Neuronal stem cell (in vitro differentiated cells): ENCODE results near the gene PEX14.

ENCODE experiments used
- DNase-seq: peaks from one replicate; pipeline ENCODE4 v3.0.0-alpha.2; 2013; ENCODE audit warnings: low spot score
- H2AFZ ChIP-seq: one replicate; pipeline ENCODE4 v1.6.1; 2013; ENCODE audit warnings: mild to moderate bottlenecking, low read length, inconsistent platforms
- H2AK5ac ChIP-seq: 2 replicates; pipeline ENCODE4 v1.6.1; 2013; ENCODE audit warnings: low read depth, mild to moderate bottlenecking, inconsistent platforms, low read length, moderate library complexity, mixed read lengths
- H2BK120ac ChIP-seq: 2 replicates; pipeline ENCODE4 v1.6.1; 2013; ENCODE audit warnings: low read depth, mild to moderate bottlenecking, inconsistent platforms, low read length, moderate library complexity, mixed read lengths
- H2BK12ac ChIP-seq: one replicate; pipeline ENCODE4 v1.6.1; 2013; ENCODE audit warnings: low read length, inconsistent platforms
- H2BK15ac ChIP-seq: 2 replicates; pipeline ENCODE4 v1.6.1; 2013; ENCODE audit warnings: mild to moderate bottlenecking, low read length, inconsistent platforms, mixed read lengths
- H2BK5ac ChIP-seq: one replicate; pipeline ENCODE4 v1.6.1; 2013; ENCODE audit warnings: inconsistent platforms, mild to moderate bottlenecking, low read length, moderate library complexity
- H3K14ac ChIP-seq: one replicate; pipeline ENCODE4 v1.6.1; 2013; ENCODE audit warnings: low read length, inconsistent platforms
- H3K18ac ChIP-seq: 2 replicates; pipeline ENCODE4 v1.6.1; 2013; ENCODE audit warnings: low read length, inconsistent platforms
- H3K23ac ChIP-seq: 2 replicates; pipeline ENCODE4 v1.6.1; 2013; ENCODE audit warnings: low read depth, mild to moderate bottlenecking, mixed read lengths, low read length, inconsistent platforms; ENCODE audit not compliant: poor library complexity
- H3K27ac ChIP-seq: replicated peaks from 3 replicates; pipeline ENCODE4 v1.5.1; 2013; ENCODE audit warnings: low read length, inconsistent platforms
- H3K27me3 ChIP-seq, 3 experiments: 2 replicates each; pipeline ENCODE4 v1.6.1; 2013; ENCODE audit warnings: low read length in 3 of 3, mild to moderate bottlenecking in 2 of 3, inconsistent platforms in 1 of 3, low read depth in 1 of 3, mixed read lengths in 1 of 3, moderate library complexity in 1 of 3; ENCODE audit not compliant: control insufficient read depth in 3 of 3, insufficient read depth in 3 of 3
- H3K36me3 ChIP-seq, 2 donors: replicated peaks in 1 of 2; 2 replicates each; pipeline ENCODE4 v1.6.1; 2013; ENCODE audit warnings: low read length in 2 of 2; ENCODE audit not compliant: control insufficient read depth in 2 of 2, insufficient read depth in 2 of 2
- H3K4ac ChIP-seq: 2 replicates; pipeline ENCODE4 v1.6.1; 2013; ENCODE audit warnings: inconsistent platforms, mild to moderate bottlenecking, low read length, moderate library complexity
- H3K4me1 ChIP-seq, 2 donors: 1 replicate in 1 of 2; 2 replicates in 1 of 2; pipeline ENCODE4 v1.6.1; 2013; ENCODE audit warnings: low read length in 2 of 2, low read depth in 1 of 2; ENCODE audit not compliant: control insufficient read depth in 2 of 2, insufficient read depth in 1 of 2
- H3K4me2 ChIP-seq: one replicate; pipeline ENCODE4 v1.6.1; 2013; ENCODE audit warnings: mild to moderate bottlenecking, low read length, inconsistent platforms; ENCODE audit not compliant: insufficient read depth, poor library complexity, severe bottlenecking
- H3K4me3 ChIP-seq, 2 donors: 2 replicates each; pipeline ENCODE4 v1.5.1; 2013; ENCODE audit warnings: low read length in 2 of 2, mild to moderate bottlenecking in 2 of 2, inconsistent platforms in 1 of 2, moderate library complexity in 1 of 2
- H3K79me1 ChIP-seq: one replicate; pipeline ENCODE4 v1.6.1; 2013; ENCODE audit warnings: low read depth, mild to moderate bottlenecking, inconsistent platforms, low read length, moderate library complexity
- H3K9ac ChIP-seq: one replicate; pipeline ENCODE4 v1.6.1; 2013; ENCODE audit warnings: mild to moderate bottlenecking, low read depth, low read length, inconsistent platforms; ENCODE audit not compliant: poor library complexity
- H3K9me3 ChIP-seq, 2 donors: replicated peaks in 1 of 2; 2 replicates each; pipeline versions ENCODE3 to v1.6.1; 2013; ENCODE audit warnings: low read length in 2 of 2, mild to moderate bottlenecking in 2 of 2, inconsistent platforms in 1 of 2, low read depth in 1 of 2, mixed read lengths in 1 of 2, moderate library complexity in 1 of 2; ENCODE audit not compliant: control insufficient read depth in 2 of 2, insufficient read depth in 1 of 2
- H4K8ac ChIP-seq: one replicate; pipeline ENCODE4 v1.6.1; 2013; ENCODE audit warnings: low read depth, mild to moderate bottlenecking, inconsistent platforms, low read length, moderate library complexity
- H4K91ac ChIP-seq: one replicate; pipeline ENCODE4 v1.6.1; 2013; ENCODE audit warnings: low read length, low read depth, mild to moderate bottlenecking, inconsistent platforms; ENCODE audit not compliant: poor library complexity
- WGBS, 2 donors: extraction: QIAGEN DNeasy Blood & Tissue Kit; methylation state at CpG; one replicate each; pipeline ENCODE4 v1.1.7; 2013; ENCODE audit warnings: missing lambda C conversion rate in 2 of 2, mixed read lengths in 1 of 2; ENCODE audit not compliant: insufficient read length in 2 of 2, insufficient replicate concordance in 1 of 2; ENCODE audit errors: extremely low coverage in 2 of 2; 5-methylcytosine and 5-hydroxymethylcytosine counted together

PEX14 gene

GRCh38 chr1:10480614-10481013 is 5.9 kb downstream of the PEX14 start:
- Histone ChIP-seq H3K4me1 (peaks cover 0 to 7% of the 10 kb centered on the region in 2 donors), H3K36me3 (peaks cover 2 to 10% of the 10 kb centered on the region in 2 donors), H3K4me3 (no peak overlapping the region), H4K91ac (no peak overlapping the region), H2BK12ac (no peak overlapping the region), H3K4ac (no peak overlapping the region), H3K23ac (no peak overlapping the region), H3K9ac (no peak overlapping the region), H2BK5ac (no peak overlapping the region), H3K18ac (no peak overlapping the region), H4K8ac (no peak overlapping the region), H2BK15ac (no peak overlapping the region), H3K9me3 (peaks cover 0 to 3% of the 10 kb centered on the region in 2 donors), H3K79me1 (peaks cover 7% of the 10 kb centered on the region), H3K14ac (no peak overlapping the region), H2BK120ac (no peak overlapping the region), H3K27ac (no peak overlapping the region), H2AK5ac (no peak overlapping the region), H3K27me3 (no peaks in the 10 kb centered on the region), H3K4me2 (no peak overlapping the region), H2AFZ (no peak overlapping the region)
- WGBS, 2 donors: no CpG with 5 or more reads among the region's 2 CpGs
- no peak for DNase-seq

- Histone ChIP-seq H3K23ac (no peak overlapping the region), H2BK120ac (no peak overlapping the region), H3K4me3 (no peak overlapping the region), H2AFZ (no peak overlapping the region), H2AK5ac (no peak overlapping the region), H2BK15ac (no peak overlapping the region), H2BK12ac (no peak overlapping the region), H4K91ac (no peak overlapping the region), H3K36me3 (peaks cover 2% of the 10 kb centered on the region in 2 donors), H2BK5ac (no peak overlapping the region), H3K4me1 (peaks cover 1 to 2% of the 10 kb centered on the region in 2 donors), H4K8ac (no peak overlapping the region), H3K14ac (no peak overlapping the region), H3K4ac (no peak overlapping the region), H3K9me3 (peaks cover 0 to 3% of the 10 kb centered on the region in 2 donors), H3K4me2 (no peak overlapping the region), H3K27ac (no peak overlapping the region), H3K18ac (no peak overlapping the region), H3K79me1 (peaks cover 4% of the 10 kb centered on the region), H3K27me3 (no peaks in the 10 kb centered on the region), H3K9ac (no peak overlapping the region)
- DNase-seq: no peak
- WGBS, 2 donors: no CpG with 5 or more reads among the region's 6 CpGs
Observed at GRCh38 chr1:10484521-10484920, 9.8 kb downstream of the PEX14 start.

GRCh38 chr1:10489291-10490055 is 14.7 kb downstream of the PEX14 start:
- Histone ChIP-seq H2BK15ac (no peak overlapping the region), H3K23ac (no peak overlapping the region), H3K79me1 (peaks cover 2% of the 10 kb centered on the region), H2AFZ (no peak overlapping the region), H2AK5ac (no peak overlapping the region), H3K9ac (no peak overlapping the region), H3K14ac (no peak overlapping the region), H3K4ac (no peak overlapping the region), H2BK5ac (no peak overlapping the region), H3K27me3 (no peaks in the 10 kb centered on the region), H4K91ac (no peak overlapping the region), H3K4me1 (peaks cover 14 to 19% of the 10 kb centered on the region in 2 donors), H3K9me3 (peaks cover 0 to 3% of the 10 kb centered on the region in 2 donors), H3K4me3 (no peak overlapping the region), H3K4me2 (no peak overlapping the region), H2BK12ac (no peak overlapping the region), H3K36me3 (no peaks in the 10 kb centered on the region), H4K8ac (no peak overlapping the region), H2BK120ac (no peak overlapping the region), H3K18ac (peak overlapping the region; percentile 6), H3K27ac (peak overlapping the region; percentile 81)
- no CpG with 5 or more reads among the region's 4 CpGs for WGBS, 2 donors
- DNase-seq: no peak

GRCh38 chr1:10490286-10490970 is 15.7 kb downstream of the PEX14 start:
- no peak overlapping the region for H2BK120ac ChIP-seq
- peaks cover 0 to under 1% of the 10 kb centered on the region in 2 donors for H3K9me3 ChIP-seq
- no peak overlapping the region for H3K14ac ChIP-seq
- H3K4me1 ChIP-seq: peaks cover 22 to 25% of the 10 kb centered on the region in 2 donors
- H4K8ac ChIP-seq: no peak overlapping the region
- no peak overlapping the region for H2AK5ac ChIP-seq
- WGBS, 2 donors: no CpG with 5 or more reads among the region's 12 CpGs
- peak overlapping the region; percentile 51 for H2AFZ ChIP-seq
- no peak overlapping the region for H2BK15ac ChIP-seq
- H2BK5ac ChIP-seq: no peak overlapping the region
- no peak overlapping the region for H3K4ac ChIP-seq
- no peak overlapping the region for H3K9ac ChIP-seq
- H3K4me3 ChIP-seq: no peak overlapping the region
- no peak overlapping the region for H4K91ac ChIP-seq
- no peaks in the 10 kb centered on the region for H3K36me3 ChIP-seq
- peak; percentile 58 for DNase-seq
- no peak overlapping the region for H3K18ac ChIP-seq
- H3K23ac ChIP-seq: no peak overlapping the region
- H3K79me1 ChIP-seq: peaks cover 3% of the 10 kb centered on the region
- H3K27ac ChIP-seq: peak overlapping the region; percentile 81
- no peaks in the 10 kb centered on the region for H3K27me3 ChIP-seq
- peak overlapping the region; percentile 22 for H3K4me2 ChIP-seq
- no peak overlapping the region for H2BK12ac ChIP-seq
